ENCODE data around the gene CCL13. TPM values are rescaled to one million over a fixed set of nuclear protein-coding genes. Genes with fewer than 3 reads are reported as not detected.

Gene CCL13
- polyA plus RNA-seq, 3 donors: not detected

GRCh38 chr17:34406226-34406625 lies 49.9 kb downstream of the CCL13 start:
- no peak overlapping the region for H3K4me3 ChIP-seq (replicated peaks in 1 of 3; ENCODE audit: low read depth in 2 of 3, low read length in 3 of 3)
- peaks cover 26 to 27% of the 10 kb centered on the region in 2 donors for H3K4me1 ChIP-seq (ENCODE audit: control insufficient read depth in 1 of 2, insufficient read depth in 2 of 2, low read length in 2 of 2)
- TF ChIP-seq CTCF (IDR thresholded peaks at IDR 0.05): no peak
- Mint-ChIP-seq H3K27ac (no peak overlapping the region), H3K4me1 (peaks cover 25% of the 10 kb centered on the region), H3K4me3 (no peak overlapping the region), H3K27me3 (ENCODE audit: low read depth in 3 of 3) (peaks cover 3 to 15% (median 8%) of the 10 kb centered on the region in 3 donors), H3K9me3 (no peaks in the 10 kb centered on the region), H3K36me3 (no peaks in the 10 kb centered on the region)
- no peak overlapping the region for H3K4me2 ChIP-seq (replicated peaks; ENCODE audit: extremely low read depth, low read length, poor library complexity, severe bottlenecking)
- peak in 1 of 3 donors; percentile 46 for DNase-seq
- no peaks in the 10 kb centered on the region for H3K36me3 ChIP-seq (replicated peaks in 1 of 2; ENCODE audit: control insufficient read depth in 1 of 2, insufficient read depth in 2 of 2, low read length in 2 of 2)
- H3K9me3 ChIP-seq (replicated peaks in 1 of 2; ENCODE audit: control insufficient read depth in 1 of 2, insufficient read depth in 1 of 2, low read length in 2 of 2): no peaks in the 10 kb centered on the region
- H4K20me1 ChIP-seq (ENCODE audit: insufficient read depth, low read length): no peaks in the 10 kb centered on the region
- intact Hi-C loops (cut with micrococcal nuclease): no loop called here
- H2AFZ ChIP-seq (ENCODE audit: insufficient read depth, low read depth, low read length, poor library complexity, severe bottlenecking): no peak overlapping the region
- H3K79me2 ChIP-seq (ENCODE audit: insufficient read depth, low read length): no peaks in the 10 kb centered on the region
- WGBS (ENCODE audit: insufficient coverage): 35% methylated on average over 2 of the region's 6 CpGs
- no peaks in the 10 kb centered on the region for H3K27me3 ChIP-seq (ENCODE audit: control insufficient read depth in 2 of 2, insufficient read depth in 2 of 2, low read length in 2 of 2)
- no peak overlapping the region for H3K9ac ChIP-seq (ENCODE audit: insufficient read depth, low read length, poor library complexity, severe bottlenecking)
- no peak overlapping the region for H3K27ac ChIP-seq (ENCODE audit: low read depth in 1 of 2, low read length in 2 of 2)

Other genes starting within 250 kb of the CCL13 start
- gene CCL2, start 101.2 kb upstream of the CCL13 start, polyA plus RNA-seq: 10 to 100 TPM in 2 of 3 donors, 1 to 10 TPM in 1; 1.4 to 44.9 (median 17.7) TPM
- under 1 TPM in 2 of 3 donors, not detected in 1; 0.25 to 0.38 TPM for gene CCL7, start 86.3 kb upstream of the CCL13 start, polyA plus RNA-seq
- not detected for gene CCL11, start 70.7 kb upstream of the CCL13 start, polyA plus RNA-seq
- 1 to 10 TPM in 1 of 3 donors, under 1 TPM in 2; 0.17 to 1.3 (median 0.98) TPM for gene CCL8, start 37.0 kb upstream of the CCL13 start, polyA plus RNA-seq
- not detected for gene CCL1, start 6.8 kb downstream of the CCL13 start, polyA plus RNA-seq
- gene TMEM132E, start 223.1 kb downstream of the CCL13 start, polyA plus RNA-seq: not detected

Measured in CD14-positive monocyte (primary cell).